Keratinocyte (primary cell): Measurements from ENCODE around the gene ERBB4. TPM values are rescaled to one million over a fixed set of nuclear protein-coding genes. Genes with fewer than 3 reads are reported as not detected.

ENCODE experiments used
- DNase-seq: peaks from one replicate; pipeline ENCODE4 v3.0.0-alpha.2; 2011; ENCODE audit warnings: low read depth, missing footprints, low spot score
- FAIRE-seq: peaks from 2 replicates; lab custom pipeline; 2011; peaks lifted over from hg19 to GRCh38; lab: Jason Lieb, UNC
- H2AFZ ChIP-seq: 2 replicates; pipeline ENCODE4 v1.6.0; 2012; ENCODE audit warnings: low read length, control low read depth, inconsistent platforms; ENCODE audit not compliant: control insufficient read depth
- H3K27ac ChIP-seq: 2 replicates; pipeline ENCODE4 v1.5.1; 2011; ENCODE audit warnings: low read length; ENCODE audit not compliant: control insufficient read depth, insufficient read depth
- H3K27me3 ChIP-seq: 3 replicates; pipeline ENCODE4 v1.6.0; 2011; ENCODE audit warnings: low read length; ENCODE audit not compliant: control insufficient read depth, insufficient read depth; ENCODE audit errors: extremely low read depth
- H3K36me3 ChIP-seq, 2 experiments: 2 replicates in 1 of 2; 3 replicates in 1 of 2; pipeline ENCODE4 v1.5.1; 2011; ENCODE audit warnings: low read length in 2 of 2, mild to moderate bottlenecking in 1 of 2; ENCODE audit not compliant: control insufficient read depth in 2 of 2, insufficient read depth in 2 of 2; ENCODE audit errors: extremely low read depth in 1 of 2
- H3K4me1 ChIP-seq: 3 replicates; pipeline ENCODE4 v1.5.1; 2011; ENCODE audit warnings: low read length; ENCODE audit not compliant: control insufficient read depth, insufficient read depth; ENCODE audit errors: extremely low read depth
- H3K4me2 ChIP-seq: 3 replicates; pipeline ENCODE4 v1.6.0; 2011; ENCODE audit warnings: low read depth, low read length; ENCODE audit not compliant: control insufficient read depth, insufficient read depth; ENCODE audit errors: extremely low read depth
- H3K4me3 ChIP-seq, 3 experiments: fragments of 200-600 bp in 1 of 3; sonication (generic) in 1 of 3; 2 replicates in 2 of 3; 3 replicates in 1 of 3; pipeline ENCODE4 v1.5.1; 2011 to 2016; ENCODE audit warnings: low read length in 3 of 3, mild to moderate bottlenecking in 3 of 3, control low read depth in 2 of 3, inconsistent platforms in 1 of 3, low read depth in 1 of 3, mixed read lengths in 1 of 3, mixed run types in 1 of 3, moderate library complexity in 1 of 3; ENCODE audit not compliant: control insufficient read depth in 2 of 3, insufficient read depth in 2 of 3; ENCODE audit errors: extremely low read depth in 1 of 3
- H3K79me2 ChIP-seq: 2 replicates; pipeline ENCODE4 v1.6.0; 2012; ENCODE audit warnings: low read length; ENCODE audit not compliant: control insufficient read depth, insufficient read depth
- H3K9ac ChIP-seq: 3 replicates; pipeline ENCODE4 v1.6.0; 2011; ENCODE audit warnings: low read length; ENCODE audit not compliant: control insufficient read depth, insufficient read depth; ENCODE audit errors: extremely low read depth
- H3K9me1 ChIP-seq: 3 replicates; pipeline ENCODE4 v1.6.0; 2011; ENCODE audit warnings: low read length; ENCODE audit not compliant: control insufficient read depth, insufficient read depth; ENCODE audit errors: extremely low read depth
- H3K9me3 ChIP-seq: 2 replicates; pipeline ENCODE4 v1.5.1; 2012; ENCODE audit warnings: low read depth, low read length; ENCODE audit not compliant: control insufficient read depth
- H4K20me1 ChIP-seq: 3 replicates; pipeline ENCODE4 v1.6.0; 2011; ENCODE audit warnings: low read length; ENCODE audit not compliant: control insufficient read depth, insufficient read depth; ENCODE audit errors: extremely low read depth
- EZH2 ChIP-seq: IDR thresholded peaks from one replicate; pipeline ENCODE4 v1.6.1; 2012; ENCODE audit warnings: inconsistent platforms, mild to moderate bottlenecking, low read length, moderate library complexity
- dilution Hi-C: fragments of 300-500 bp; cut with MboI; formaldehyde crosslinking; loops from one replicate; pipeline ENCODE4 v1.7.0; 2020; ENCODE audit warnings: low sequenced_read_pairs; ENCODE audit not compliant: extremely low pct_ligation_motif_present
- polyA plus RNA-seq, 5 experiments: library from polyadenylated mRNA; depleted of rRNA in 3 of 5; stranded (reverse) in 3 of 5; stranded (forward) in 1 of 5; unstranded in 1 of 5; fragments of >200 nt; gene quantifications; 1 replicate in 1 of 5; 2 replicates in 3 of 5; 3 replicates in 1 of 5; pipeline versions ENCODE4 v1.2.1 to v1.2.3, GENCODE V29; 2011 to 2012; ENCODE audit warnings: missing spikeins in 2 of 5, low read depth in 1 of 5, low replicate concordance in 1 of 5
- TF ChIP-seq, protein P1 (sequence below), 3 experiments: IDR thresholded peaks in 1 of 3; conservative IDR thresholded peaks in 1 of 3; optimal IDR thresholded peaks in 1 of 3; 2 replicates in 2 of 3; 3 replicates in 1 of 3; pipeline versions ENCODE3 to v1.5.1; 2011; ENCODE audit warnings: low read length in 3 of 3, mild to moderate bottlenecking in 3 of 3, moderate library complexity in 2 of 3, control low read depth in 1 of 3, inconsistent platforms in 1 of 3; ENCODE audit not compliant: insufficient read depth in 2 of 3; ENCODE audit errors: extremely low read depth in 1 of 3

Gene ERBB4
- polyA plus RNA-seq, 1 donor (not counting 4 experiments of a cell fraction or from before 2014, with no cell fraction given) = 0.01 TPM

DNA sequence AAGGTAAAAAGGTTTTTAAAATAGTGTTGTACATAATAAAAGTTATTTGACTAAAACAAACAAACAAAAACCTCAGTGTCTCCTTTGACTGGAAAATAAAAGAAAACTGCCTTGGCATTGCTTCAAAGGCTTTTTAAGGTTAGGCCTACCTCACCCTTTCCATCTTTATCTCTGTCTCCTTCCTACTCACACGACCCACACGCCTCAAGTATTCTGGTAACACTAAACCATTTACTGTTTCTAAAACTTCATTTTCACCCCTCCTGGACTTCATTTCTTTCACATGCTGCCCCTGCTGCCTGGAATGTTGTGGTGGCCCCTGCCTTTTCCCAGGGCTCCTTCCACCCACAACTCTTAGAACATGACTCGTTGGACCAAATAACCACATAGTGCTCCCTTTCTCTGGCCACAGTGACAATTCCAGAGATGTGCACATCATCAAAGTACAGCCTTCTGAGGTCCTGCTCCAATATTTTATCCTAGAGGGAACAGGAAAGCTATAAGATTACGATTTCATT, 54.0 kb downstream of the ERBB4 start:
- H3K79me2 ChIP-seq = no peaks in the 10 kb centered on the region
- no peak for FAIRE-seq
- H3K27ac ChIP-seq = no peak overlapping the region
- TF ChIP-seq, protein P1, sequence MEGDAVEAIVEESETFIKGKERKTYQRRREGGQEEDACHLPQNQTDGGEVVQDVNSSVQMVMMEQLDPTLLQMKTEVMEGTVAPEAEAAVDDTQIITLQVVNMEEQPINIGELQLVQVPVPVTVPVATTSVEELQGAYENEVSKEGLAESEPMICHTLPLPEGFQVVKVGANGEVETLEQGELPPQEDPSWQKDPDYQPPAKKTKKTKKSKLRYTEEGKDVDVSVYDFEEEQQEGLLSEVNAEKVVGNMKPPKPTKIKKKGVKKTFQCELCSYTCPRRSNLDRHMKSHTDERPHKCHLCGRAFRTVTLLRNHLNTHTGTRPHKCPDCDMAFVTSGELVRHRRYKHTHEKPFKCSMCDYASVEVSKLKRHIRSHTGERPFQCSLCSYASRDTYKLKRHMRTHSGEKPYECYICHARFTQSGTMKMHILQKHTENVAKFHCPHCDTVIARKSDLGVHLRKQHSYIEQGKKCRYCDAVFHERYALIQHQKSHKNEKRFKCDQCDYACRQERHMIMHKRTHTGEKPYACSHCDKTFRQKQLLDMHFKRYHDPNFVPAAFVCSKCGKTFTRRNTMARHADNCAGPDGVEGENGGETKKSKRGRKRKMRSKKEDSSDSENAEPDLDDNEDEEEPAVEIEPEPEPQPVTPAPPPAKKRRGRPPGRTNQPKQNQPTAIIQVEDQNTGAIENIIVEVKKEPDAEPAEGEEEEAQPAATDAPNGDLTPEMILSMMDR (optimal IDR thresholded peaks at IDR 0.05 in 1 of 3, IDR thresholded peaks at IDR 0.05 in 1 of 3, conservative IDR thresholded peaks at IDR 0.05 in 1 of 3; ENCODE audit: extremely low read depth in 1 of 3, insufficient read depth in 2 of 3, low read length in 3 of 3) = no peak
- TF ChIP-seq EZH2 = no peak
- no peaks in the 10 kb centered on the region for H3K9me3 ChIP-seq
- H2AFZ ChIP-seq = no peak overlapping the region
- H3K4me3 ChIP-seq = no peak overlapping the region
- no peak overlapping the region for H3K4me2 ChIP-seq
- H4K20me1 ChIP-seq = no peaks in the 10 kb centered on the region
- no peaks in the 10 kb centered on the region for H3K4me1 ChIP-seq
- no peaks in the 10 kb centered on the region for H3K9me1 ChIP-seq
- DNase-seq = no peak
- no peak overlapping the region for H3K9ac ChIP-seq
- H3K27me3 ChIP-seq = no peaks in the 10 kb centered on the region
- dilution Hi-C loops = no loop called here
- H3K36me3 ChIP-seq = no peaks in the 10 kb centered on the region

DNA sequence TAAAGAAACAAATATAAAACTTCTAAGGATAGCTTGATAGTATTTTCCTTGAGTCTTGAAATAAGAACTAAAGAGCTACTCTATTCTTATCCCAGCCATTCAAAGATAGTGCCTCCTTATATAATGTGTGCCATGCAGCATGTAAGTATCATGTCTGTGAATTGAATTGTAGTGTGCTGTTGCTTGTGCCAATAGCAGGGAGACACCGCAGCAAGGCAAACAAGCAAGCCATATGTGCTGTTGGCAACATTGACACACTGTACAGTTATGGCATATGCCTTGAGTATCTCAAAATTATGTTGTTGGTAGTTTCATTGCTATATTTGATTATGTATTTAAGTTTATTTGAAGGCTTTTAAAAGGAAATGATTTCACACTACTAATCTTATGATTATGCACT, 58.2 kb downstream of the ERBB4 start:
- Histone ChIP-seq H3K27ac (no peak overlapping the region), H3K27me3 (no peaks in the 10 kb centered on the region), H3K36me3 (no peaks in the 10 kb centered on the region), H3K4me2 (no peak overlapping the region), H3K9me1 (no peaks in the 10 kb centered on the region), H3K4me3 (no peak overlapping the region), H3K4me1 (no peaks in the 10 kb centered on the region), H3K9ac (no peak overlapping the region), H3K79me2 (no peaks in the 10 kb centered on the region), H3K9me3 (no peaks in the 10 kb centered on the region), H4K20me1 (no peaks in the 10 kb centered on the region), H2AFZ (no peak overlapping the region)
- TF ChIP-seq, protein P1 (optimal IDR thresholded peaks at IDR 0.05 in 1 of 3, IDR thresholded peaks at IDR 0.05 in 1 of 3, conservative IDR thresholded peaks at IDR 0.05 in 1 of 3; ENCODE audit: extremely low read depth in 1 of 3, insufficient read depth in 2 of 3, low read length in 3 of 3) = no peak
- no peak for DNase-seq
- no peak for FAIRE-seq
- dilution Hi-C loops = no loop called here
